RKO (cell line): Measurements from ENCODE around the gene PRAF2.

Source experiments
- DNase-seq: peaks from one replicate; pipeline ENCODE4 v3.0.0-alpha.2; 2016; ENCODE audit warnings: low spot score

The PRAF2 gene

GRCh38 chrX:49042581-49043219, 31.1 kb downstream of the PRAF2 start:
- peak; percentile 15 for DNase-seq

GRCh38 chrX:49041744-49042580, 31.8 kb downstream of the PRAF2 start:
- DNase-seq = peak; percentile 79

- DNase-seq = peak; percentile 59
These were observed 33.3 kb downstream of the PRAF2 start for GRCh38 chrX:49040376-49040955.

GRCh38 chrX:49039598-49040375, 34.0 kb downstream of the PRAF2 start:
- peak; percentile 91 for DNase-seq

- DNase-seq = peak; percentile 56
These were observed 35.8 kb downstream of the PRAF2 start for GRCh38 chrX:49037883-49038475.

- no peak for DNase-seq
These were observed 43.5 kb downstream of the PRAF2 start for GRCh38 chrX:49030283-49030682.

GRCh38 chrX:49029876-49030275, 43.9 kb downstream of the PRAF2 start:
- no peak for DNase-seq
